Activated CD4-positive, alpha-beta T cell treated with anti-CD3 and anti-CD28 coated beads, Interleukin-2, Interleukin-4, amounts not matched to agents 100 ng/mL and 50 ng/mL, durations not matched to agents 16 hours and 8 hours (primary cell): Measurements from ENCODE around the gene PRSS23.
A peak's percentile ranks its signal among the peaks of the same experiment; 100 is the strongest.

Source experiments
- DNase-seq: peaks from one replicate; pipeline ENCODE4 v3.0.0-alpha.2; 2020; ENCODE audit warnings: low spot score

The PRSS23 gene

GRCh38 chr11:86790867-86791849, 9.2 kb upstream of the PRSS23 start:
- DNase-seq: no peak

- no peak for DNase-seq
Observed at GRCh38 chr11:86792150-86792549, 8.2 kb upstream of the PRSS23 start.

GRCh38 chr11:86793307-86793706, 7.0 kb upstream of the PRSS23 start:
- no peak for DNase-seq

GRCh38 chr11:86795511-86795910, 4.8 kb upstream of the PRSS23 start:
- DNase-seq: no peak

GRCh38 chr11:86795949-86796348, 4.4 kb upstream of the PRSS23 start:
- no peak for DNase-seq

GRCh38 chr11:86797133-86797532, 3.2 kb upstream of the PRSS23 start:
- no peak for DNase-seq

GRCh38 chr11:86798988-86799387, 1.4 kb upstream of the PRSS23 start:
- DNase-seq: no peak

GRCh38 chr11:86799680-86800075, 664 bp upstream of the PRSS23 start:
- DNase-seq: no peak

- DNase-seq: no peak
Observed at GRCh38 chr11:86800960-86801272, 574 bp downstream of the PRSS23 start.

- DNase-seq: no peak
Observed at GRCh38 chr11:86801364-86801763, 1.0 kb downstream of the PRSS23 start.

GRCh38 chr11:86802146-86802545, 1.8 kb downstream of the PRSS23 start:
- no peak for DNase-seq

GRCh38 chr11:86802601-86803051, 2.3 kb downstream of the PRSS23 start:
- DNase-seq: peak; percentile 45

- DNase-seq: no peak
Observed at GRCh38 chr11:86803136-86804045, 3.0 kb downstream of the PRSS23 start.

GRCh38 chr11:86804951-86805350, 4.6 kb downstream of the PRSS23 start:
- no peak for DNase-seq

- peak; percentile 91 for DNase-seq
Observed at GRCh38 chr11:86805873-86806310, 5.5 kb downstream of the PRSS23 start.

- no peak for DNase-seq
Observed at GRCh38 chr11:86806903-86807302, 6.6 kb downstream of the PRSS23 start.

GRCh38 chr11:86807360-86807759, 7.0 kb downstream of the PRSS23 start:
- DNase-seq: no peak

GRCh38 chr11:86809561-86809960, 9.2 kb downstream of the PRSS23 start:
- no peak for DNase-seq

GRCh38 chr11:86810288-86810687, 9.9 kb downstream of the PRSS23 start:
- DNase-seq: no peak

- DNase-seq: no peak
Observed at GRCh38 chr11:86811637-86812321, 11.4 kb downstream of the PRSS23 start.

- DNase-seq: no peak
Observed at GRCh38 chr11:86812322-86812670, 12.0 kb downstream of the PRSS23 start.

GRCh38 chr11:86812981-86813380, 12.6 kb downstream of the PRSS23 start:
- no peak for DNase-seq
